Neural cell (in vitro differentiated cells): ENCODE results near the gene RASL11B.
"Not testable (repeated sequence)": the region's sequence is repeated elsewhere in the genome, so short reads cannot be mapped to it uniquely, and the experiment has no call there.

Experiments used
- EP300 ChIP-seq: fragments of 450-650 bp; conservative IDR thresholded peaks from 2 replicates; pipeline ENCODE4 v1.6.1; 2014; ENCODE audit warnings: antibody characterized with exemption, mild to moderate bottlenecking, moderate library complexity; ENCODE audit not compliant: poor library complexity, severe bottlenecking
- EZH2 ChIP-seq: fragments of 200-600, 300-800 bp; shearing (Covaris generic), sonication (generic); IDR thresholded peaks from 2 replicates; pipeline ENCODE4 v1.6.1; 2014; ENCODE audit warnings: antibody characterized with exemption, low read length, borderline replicate concordance, mild to moderate bottlenecking; ENCODE audit not compliant: insufficient read depth, poor library complexity, severe bottlenecking
- MXI1 ChIP-seq: fragments of 450-650 bp; conservative IDR thresholded peaks from 2 replicates; pipeline ENCODE4 v1.6.1; 2014; ENCODE audit warnings: antibody characterized with exemption, mild to moderate bottlenecking; ENCODE audit not compliant: poor library complexity, severe bottlenecking
- POLR2AphosphoS5 ChIP-seq: IDR thresholded peaks from 2 replicates; pipeline ENCODE4 v1.6.1; 2012
- TAF1 ChIP-seq: IDR thresholded peaks from 2 replicates; pipeline ENCODE4 v1.6.1; 2012; ENCODE audit warnings: low read depth
- TF ChIP-seq, protein P1 (sequence below): fragments of 450-650 bp; IDR thresholded peaks from 2 replicates; pipeline ENCODE4 v1.5.1; 2014; ENCODE audit warnings: antibody characterized with exemption, mild to moderate bottlenecking, moderate library complexity; ENCODE audit not compliant: poor library complexity, severe bottlenecking

DNA sequence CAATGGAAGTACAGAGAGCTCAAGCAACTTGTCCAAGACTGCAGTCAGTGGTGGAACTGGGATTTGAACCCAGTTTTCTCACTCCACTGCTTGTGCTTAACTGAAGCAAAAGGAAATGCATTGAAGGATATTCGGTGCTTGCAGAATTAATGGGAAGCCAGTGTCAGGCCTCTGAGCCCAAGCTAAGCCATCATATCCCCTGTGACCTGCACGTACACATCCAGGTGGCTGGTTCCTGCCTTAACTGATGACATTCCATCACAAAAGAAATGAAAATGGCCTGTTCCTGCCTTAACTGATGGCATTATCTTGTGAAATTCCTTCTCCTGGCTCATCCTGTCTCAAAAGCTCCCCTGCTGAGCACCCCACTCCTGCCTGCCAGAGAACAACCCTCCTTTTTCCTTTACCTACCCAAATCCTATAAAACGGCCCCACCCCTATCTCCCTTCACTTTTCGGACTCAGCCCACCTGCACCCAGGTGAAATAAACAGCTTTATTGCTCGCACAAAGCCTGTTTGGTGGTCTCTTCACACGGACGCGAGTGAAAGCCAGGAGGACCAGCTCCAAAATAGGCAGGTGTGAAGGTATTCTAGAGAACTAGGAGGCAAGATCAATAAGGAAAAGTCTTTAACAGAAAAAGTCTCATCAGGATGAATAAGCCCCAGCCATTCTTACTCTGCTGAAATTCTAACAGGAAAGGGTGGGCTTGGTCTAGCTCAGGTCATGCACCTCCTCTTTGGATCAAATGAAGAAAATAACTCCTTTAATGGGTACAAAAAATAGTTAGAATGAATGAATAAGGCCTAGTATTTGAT is 27.3 kb upstream of the RASL11B start:
- TF ChIP-seq, protein P1, sequence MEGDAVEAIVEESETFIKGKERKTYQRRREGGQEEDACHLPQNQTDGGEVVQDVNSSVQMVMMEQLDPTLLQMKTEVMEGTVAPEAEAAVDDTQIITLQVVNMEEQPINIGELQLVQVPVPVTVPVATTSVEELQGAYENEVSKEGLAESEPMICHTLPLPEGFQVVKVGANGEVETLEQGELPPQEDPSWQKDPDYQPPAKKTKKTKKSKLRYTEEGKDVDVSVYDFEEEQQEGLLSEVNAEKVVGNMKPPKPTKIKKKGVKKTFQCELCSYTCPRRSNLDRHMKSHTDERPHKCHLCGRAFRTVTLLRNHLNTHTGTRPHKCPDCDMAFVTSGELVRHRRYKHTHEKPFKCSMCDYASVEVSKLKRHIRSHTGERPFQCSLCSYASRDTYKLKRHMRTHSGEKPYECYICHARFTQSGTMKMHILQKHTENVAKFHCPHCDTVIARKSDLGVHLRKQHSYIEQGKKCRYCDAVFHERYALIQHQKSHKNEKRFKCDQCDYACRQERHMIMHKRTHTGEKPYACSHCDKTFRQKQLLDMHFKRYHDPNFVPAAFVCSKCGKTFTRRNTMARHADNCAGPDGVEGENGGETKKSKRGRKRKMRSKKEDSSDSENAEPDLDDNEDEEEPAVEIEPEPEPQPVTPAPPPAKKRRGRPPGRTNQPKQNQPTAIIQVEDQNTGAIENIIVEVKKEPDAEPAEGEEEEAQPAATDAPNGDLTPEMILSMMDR, result not testable (repeated sequence)
- not testable (repeated sequence) for TF ChIP-seq EZH2, EP300, MXI1, TAF1, POLR2AphosphoS5
